MCF 10A (cell line): Measurements from ENCODE around the gene SPTBN5. TPM values are rescaled to one million over a fixed set of nuclear protein-coding genes. Genes with fewer than 3 reads are reported as not detected.

Experiments
- BruUV-seq: library from RNA; stranded (reverse); fragments of 400-500 nt; replicated peaks from 2 replicates; lab custom pipeline; 2021; lab: Mats Ljungman, UMichigan
- CTCF ChIA-PET: fragments of 300-600 bp; sonication (Branson Sonifier 250); formaldehyde crosslinking; extraction: SDS; loops from one replicate; lab custom pipeline; 2021; ENCODE audit warnings: antibody characterized with exemption, inconsistent platforms; lab: Yijun Ruan, JAX
- POLR2A ChIA-PET: fragments of 300-600, 350-650 bp; sonication (Branson Sonifier 250); formaldehyde crosslinking; extraction: SDS; loops from one replicate; lab custom pipeline; 2020; ENCODE audit warnings: antibody characterized with exemption, inconsistent platforms; lab: Yijun Ruan, JAX
- DNase-seq: peaks from one replicate; pipeline ENCODE4 v3.0.0-alpha.2; 2018; ENCODE audit not compliant: unreplicated experiment
- H3K27ac Mint-ChIP-seq: one replicate; pipeline ENCODE4 v1.8.0; 2022; ENCODE audit warnings: mild to moderate bottlenecking, low read depth, mixed read lengths; ENCODE audit not compliant: unreplicated experiment
- H3K27me3 Mint-ChIP-seq: one replicate; pipeline ENCODE4 v1.8.0; 2022; ENCODE audit warnings: mixed read lengths; ENCODE audit not compliant: insufficient read depth, unreplicated experiment
- H3K36me3 Mint-ChIP-seq: one replicate; pipeline ENCODE4 v1.8.0; 2022; ENCODE audit warnings: mild to moderate bottlenecking, moderate library complexity, mixed read lengths; ENCODE audit not compliant: insufficient read depth, unreplicated experiment
- H3K4me1 Mint-ChIP-seq: one replicate; pipeline ENCODE4 v1.8.0; 2022; ENCODE audit warnings: mixed read lengths; ENCODE audit not compliant: insufficient read depth, unreplicated experiment
- H3K4me3 Mint-ChIP-seq: one replicate; pipeline ENCODE4 v1.8.0; 2022; ENCODE audit warnings: mild to moderate bottlenecking, moderate library complexity, mixed read lengths; ENCODE audit not compliant: unreplicated experiment
- H3K9me3 Mint-ChIP-seq: one replicate; pipeline ENCODE4 v1.8.0; 2022; ENCODE audit warnings: mixed read lengths; ENCODE audit not compliant: unreplicated experiment
- intact Hi-C: fragments of 100-400 bp; cut with micrococcal nuclease; formaldehyde crosslinking; loops from 2 replicates; pipeline ENCODE4 v1.14.1; 2022
- total RNA-seq: library from RNA; stranded (reverse); gene quantifications from 2 replicates; pipeline ENCODE4 v1.2.3, GENCODE V29; 2022
- TF ChIP-seq, protein P1 (sequence below): fragments of 200-600 bp; IDR thresholded peaks from one replicate; pipeline ENCODE4 v1.8.0; 2022; ENCODE audit warnings: antibody characterized with exemption, mild to moderate bottlenecking; ENCODE audit not compliant: unreplicated experiment

Gene SPTBN5
- total RNA-seq, 1 experiment from 2014 or later, result 1.1 TPM

DNA sequence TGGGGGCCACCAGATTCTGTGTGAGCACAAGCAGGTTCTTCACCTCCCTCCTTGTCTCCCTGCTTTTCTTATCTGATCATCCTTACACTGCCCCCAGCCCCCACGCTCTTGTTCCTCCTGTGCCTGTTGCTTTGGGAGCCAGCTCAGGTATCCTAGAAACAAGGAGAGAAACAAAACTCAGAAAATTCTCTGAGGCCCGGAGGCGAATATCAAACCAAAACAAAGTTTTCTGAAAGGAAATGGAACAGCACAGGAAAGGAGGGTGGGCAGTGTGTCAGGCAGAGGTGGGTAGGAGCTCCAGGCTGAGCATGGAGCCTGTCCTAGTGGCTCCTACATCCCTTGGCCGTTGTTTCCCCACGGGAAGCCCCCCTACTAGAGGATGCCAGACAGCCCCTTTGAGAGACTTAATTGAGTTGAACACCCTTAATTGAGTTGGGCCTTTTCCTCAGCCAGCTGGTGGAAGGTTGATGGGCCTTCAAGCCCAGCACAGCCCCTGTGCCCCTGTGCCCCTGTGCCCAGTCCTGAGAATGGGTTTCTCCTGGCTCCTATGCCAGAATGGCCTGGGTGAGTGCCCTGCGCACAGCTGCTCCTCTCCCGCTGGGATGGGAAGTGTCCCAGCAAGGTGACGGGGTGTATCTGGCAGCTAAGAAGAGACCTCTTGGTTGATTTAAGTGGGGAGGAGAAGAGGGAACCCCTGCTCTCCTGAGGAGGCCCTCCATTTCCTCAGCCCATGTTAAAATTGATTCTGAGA lies 88.8 kb downstream of the SPTBN5 start:
- Mint-ChIP-seq H3K4me1 (peaks cover 34% of the 10 kb centered on the region), H3K27me3 (no peaks in the 10 kb centered on the region), H3K9me3 (no peaks in the 10 kb centered on the region), H3K4me3 (no peak overlapping the region), H3K27ac (peak overlapping the region; percentile 99), H3K36me3 (peaks cover 15% of the 10 kb centered on the region)
- peak; percentile 36 for DNase-seq
- CTCF ChIA-PET, result interaction anchor here (0.7 to 8.2 kb wide), 6 partner anchors 18 to 323 kb away, joined by 3 to 147 read pairs (median 4); partner anchors contain the start of gene MAPKBP1
- intact Hi-C loops, result no loop called here
- BruUV-seq, result no TSS peak
- TF ChIP-seq, protein P1, sequence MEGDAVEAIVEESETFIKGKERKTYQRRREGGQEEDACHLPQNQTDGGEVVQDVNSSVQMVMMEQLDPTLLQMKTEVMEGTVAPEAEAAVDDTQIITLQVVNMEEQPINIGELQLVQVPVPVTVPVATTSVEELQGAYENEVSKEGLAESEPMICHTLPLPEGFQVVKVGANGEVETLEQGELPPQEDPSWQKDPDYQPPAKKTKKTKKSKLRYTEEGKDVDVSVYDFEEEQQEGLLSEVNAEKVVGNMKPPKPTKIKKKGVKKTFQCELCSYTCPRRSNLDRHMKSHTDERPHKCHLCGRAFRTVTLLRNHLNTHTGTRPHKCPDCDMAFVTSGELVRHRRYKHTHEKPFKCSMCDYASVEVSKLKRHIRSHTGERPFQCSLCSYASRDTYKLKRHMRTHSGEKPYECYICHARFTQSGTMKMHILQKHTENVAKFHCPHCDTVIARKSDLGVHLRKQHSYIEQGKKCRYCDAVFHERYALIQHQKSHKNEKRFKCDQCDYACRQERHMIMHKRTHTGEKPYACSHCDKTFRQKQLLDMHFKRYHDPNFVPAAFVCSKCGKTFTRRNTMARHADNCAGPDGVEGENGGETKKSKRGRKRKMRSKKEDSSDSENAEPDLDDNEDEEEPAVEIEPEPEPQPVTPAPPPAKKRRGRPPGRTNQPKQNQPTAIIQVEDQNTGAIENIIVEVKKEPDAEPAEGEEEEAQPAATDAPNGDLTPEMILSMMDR, result no peak
- POLR2A ChIA-PET, result interaction anchor here (0.6 to 15.9 kb wide), 8 partner anchors 8 to 192 kb away, joined by 3 to 486 read pairs (median 7); partner anchors contain the start of genes MAPKBP1 and PLA2G4B

GRCh38 chr15:41804361-41804760 lies 89.5 kb downstream of the SPTBN5 start:
- ChIA-PET CTCF (interaction anchor here (0.6 to 8.2 kb wide), 5 partner anchors 24 to 280 kb away, joined by 3 to 147 read pairs (median 4); partner anchors contain the start of gene MAPKBP1), POLR2A (interaction anchor here (0.6 to 15.9 kb wide), 7 partner anchors 8 to 91 kb away, joined by 3 to 486 read pairs (median 4); partner anchors contain the start of gene MAPKBP1)
- peak; percentile 94 for DNase-seq

GRCh38 chr15:41801850-41802455 lies 91.9 kb downstream of the SPTBN5 start:
- peak; percentile 57 for DNase-seq
- ChIA-PET CTCF (interaction anchor here (1.1 to 8.2 kb wide), 6 partner anchors 9 to 944 kb away, joined by 3 to 147 read pairs (median 4); partner anchors contain the start of gene MAPKBP1), POLR2A (interaction anchor here (0.6 to 15.9 kb wide), 3 partner anchors 11 to 243 kb away, joined by 3 to 486 read pairs (median 24); partner anchors contain the start of gene MAPKBP1)
- no TSS peak for BruUV-seq
- intact Hi-C loops, result no loop called here
- H3K27me3 Mint-ChIP-seq, result no peaks in the 10 kb centered on the region
- TF ChIP-seq, protein P1, result no peak
- H3K4me3 Mint-ChIP-seq, result no peak overlapping the region
- H3K27ac Mint-ChIP-seq, result no peak overlapping the region
- H3K4me1 Mint-ChIP-seq, result peaks cover 37% of the 10 kb centered on the region
- peaks cover 19% of the 10 kb centered on the region for H3K36me3 Mint-ChIP-seq
- H3K9me3 Mint-ChIP-seq, result no peaks in the 10 kb centered on the region

More at GRCh38 chr15:41804361-41804760, 89.5 kb downstream of the SPTBN5 start:
- no TSS peak for BruUV-seq
- Mint-ChIP-seq H3K36me3 (peaks cover 15% of the 10 kb centered on the region), H3K27me3 (no peaks in the 10 kb centered on the region), H3K9me3 (no peaks in the 10 kb centered on the region), H3K27ac (peak overlapping the region; percentile 99), H3K4me3 (peak overlapping the region; percentile 14), H3K4me1 (peaks cover 34% of the 10 kb centered on the region)
- TF ChIP-seq, protein P1, result no peak
- intact Hi-C loops, result no loop called here
